HG02884 (cell line): Measurements from ENCODE around the gene ADAMTSL3.
A peak's percentile ranks its signal among the peaks of the same experiment; 100 is the strongest.

Source experiments
- ATAC-seq: cut with Tn5 transposase; IDR thresholded peaks from one replicate; pipeline ENCODE4 v1.9.1; 2021; ENCODE audit warnings: mild to moderate bottlenecking, moderate library complexity; ENCODE audit not compliant: unreplicated experiment

Gene ADAMTSL3

DNA sequence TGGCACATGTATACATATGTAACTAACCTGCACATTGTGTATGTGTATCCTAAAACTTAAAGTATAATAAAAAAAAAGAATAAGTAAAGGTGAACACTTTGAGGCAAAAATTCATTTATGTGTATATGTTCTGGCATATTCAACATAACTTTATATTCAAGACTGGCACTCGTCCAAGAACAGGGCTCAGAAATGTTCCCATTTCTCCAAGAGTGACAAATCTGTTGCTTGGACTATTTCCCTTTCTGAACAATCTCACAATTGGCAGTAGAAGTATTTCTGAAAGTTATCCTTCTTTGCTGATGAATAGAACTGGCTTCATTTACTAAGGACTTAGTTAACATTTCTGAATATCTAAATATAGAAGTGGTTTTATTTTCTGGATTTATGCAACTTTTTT, 212.8 kb downstream of the ADAMTSL3 start:
- ATAC-seq: no peak

DNA sequence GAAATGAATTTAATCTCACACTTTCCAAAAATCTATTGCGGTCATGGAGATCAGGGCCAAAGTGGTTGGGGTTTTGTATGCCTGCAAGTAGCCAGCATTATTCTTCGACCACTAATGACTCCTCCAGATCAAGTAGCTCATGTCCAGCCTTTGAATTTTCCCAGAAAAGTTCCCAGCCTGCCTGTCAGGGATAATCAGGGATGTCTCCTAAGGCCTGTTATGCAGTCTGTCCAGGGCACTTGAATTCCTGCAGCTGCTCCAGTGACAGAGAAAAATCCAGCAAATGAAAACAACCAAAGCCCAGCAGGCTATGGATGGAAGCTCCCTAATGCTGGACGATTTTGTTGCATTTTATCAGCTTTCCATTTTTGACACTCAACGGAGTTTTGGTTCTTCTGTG, 215.4 kb downstream of the ADAMTSL3 start:
- ATAC-seq: no peak

DNA sequence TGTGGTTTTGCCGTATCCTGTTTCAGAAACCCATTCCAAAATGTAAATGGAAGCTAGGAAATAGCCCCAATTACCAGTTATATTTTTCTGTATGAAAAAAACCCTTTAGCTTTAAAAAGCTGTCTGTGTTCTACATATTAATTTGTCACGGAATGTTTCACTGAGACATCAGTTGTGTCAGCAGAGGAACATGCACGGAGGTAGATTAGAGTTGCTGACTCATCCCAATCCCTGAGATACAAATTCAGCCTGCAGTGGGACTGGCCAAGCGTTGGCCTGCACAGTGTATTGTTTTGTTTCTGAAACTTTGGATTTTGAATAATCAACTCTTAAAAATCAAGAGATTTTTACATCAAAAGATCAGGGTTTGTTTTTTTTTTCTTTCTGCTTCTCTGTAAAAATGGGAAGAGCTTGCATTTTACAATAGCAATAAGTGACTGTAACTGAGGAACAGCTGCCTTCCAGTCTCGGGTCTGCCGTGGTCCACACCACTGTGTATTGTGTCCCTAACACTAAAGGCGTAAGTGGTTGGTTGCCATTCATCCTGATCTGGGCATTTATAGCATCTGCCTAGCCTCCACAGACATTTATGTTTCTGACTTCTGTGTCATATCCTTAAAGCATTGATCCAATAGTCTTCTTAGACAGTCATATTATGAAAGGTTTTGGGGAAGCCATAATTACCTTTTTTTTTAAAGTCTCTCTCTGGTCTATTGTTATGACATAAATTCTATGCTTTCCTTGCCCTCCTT, 218.1 kb downstream of the ADAMTSL3 start:
- ATAC-seq: peak; percentile 94

DNA sequence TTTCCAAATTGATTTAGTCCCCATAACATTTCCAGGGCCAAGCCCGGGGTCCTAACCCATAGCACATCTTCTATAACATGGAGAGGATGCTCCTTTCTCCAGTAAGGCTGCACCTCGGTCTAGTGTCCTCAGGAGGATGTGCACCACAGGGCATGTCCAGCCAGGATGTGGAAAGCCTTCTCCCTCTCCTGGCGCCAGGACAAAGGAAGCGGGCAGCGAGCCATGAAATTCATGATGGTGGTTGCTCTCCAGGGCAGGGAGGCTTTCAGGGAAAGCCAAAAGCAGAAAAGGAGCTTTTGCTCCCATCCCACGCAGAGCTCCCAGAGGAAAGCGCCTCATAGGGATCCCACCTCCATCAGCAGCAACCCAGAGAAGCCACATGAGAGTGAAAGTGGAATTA, 220.0 kb downstream of the ADAMTSL3 start:
- ATAC-seq: no peak

DNA sequence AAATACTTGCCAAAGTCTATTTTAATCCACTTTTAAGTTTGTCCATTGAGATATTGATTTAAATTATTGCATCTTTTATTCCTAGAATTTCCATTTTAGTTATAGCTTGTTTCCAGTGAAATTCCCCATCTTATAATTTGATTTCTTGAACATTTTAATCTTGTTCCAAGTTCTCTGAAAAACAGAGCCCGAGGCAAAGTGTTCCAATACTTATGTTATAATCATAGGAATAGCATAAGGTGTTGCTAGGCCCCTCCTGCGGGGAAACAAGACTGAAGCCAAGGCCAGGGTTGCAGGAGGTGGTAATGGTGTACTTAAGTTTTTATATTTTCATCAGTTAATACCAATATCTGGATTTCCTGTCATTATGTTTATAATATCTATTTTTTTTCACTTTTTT, 226.6 kb downstream of the ADAMTSL3 start:
- ATAC-seq: no peak

DNA sequence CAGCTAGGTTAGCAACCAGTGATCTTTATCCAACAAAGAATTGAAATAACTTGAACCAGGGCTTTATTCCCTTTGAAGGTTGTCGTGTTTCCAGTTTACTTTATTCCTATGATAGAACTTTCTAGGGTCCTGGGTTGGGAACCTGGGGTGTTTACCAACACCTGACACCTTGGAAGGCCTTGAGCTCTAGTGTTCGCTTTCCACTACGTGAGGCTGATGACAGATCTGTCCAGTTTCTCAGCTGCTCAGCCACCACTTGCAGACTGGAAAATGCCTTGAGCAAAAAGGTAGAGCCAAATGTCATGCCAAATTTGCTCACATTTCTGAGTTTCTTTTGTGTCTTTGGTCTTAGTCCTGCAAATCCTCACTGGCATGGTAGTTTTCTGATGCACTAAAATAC, 227.2 kb downstream of the ADAMTSL3 start:
- ATAC-seq: no peak

DNA sequence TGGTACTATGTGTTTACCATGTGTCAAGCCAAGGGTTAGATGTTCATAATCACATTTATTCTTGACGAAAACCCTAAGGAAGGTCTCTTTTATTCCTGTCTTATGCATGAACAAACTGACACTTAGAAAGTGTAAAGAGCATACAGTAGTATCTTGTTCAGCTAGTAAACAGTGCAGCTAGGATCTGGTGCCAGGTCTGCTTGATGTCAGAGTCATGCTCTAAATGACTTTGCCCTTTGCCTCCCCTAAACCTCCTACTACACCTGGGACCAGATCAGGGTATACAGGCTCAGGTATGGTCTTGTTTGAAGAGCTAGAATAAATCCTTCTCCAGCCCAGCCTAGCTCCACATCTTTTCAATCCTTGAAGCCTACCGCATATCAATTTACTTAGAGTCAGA, 232.4 kb downstream of the ADAMTSL3 start:
- no peak for ATAC-seq

DNA sequence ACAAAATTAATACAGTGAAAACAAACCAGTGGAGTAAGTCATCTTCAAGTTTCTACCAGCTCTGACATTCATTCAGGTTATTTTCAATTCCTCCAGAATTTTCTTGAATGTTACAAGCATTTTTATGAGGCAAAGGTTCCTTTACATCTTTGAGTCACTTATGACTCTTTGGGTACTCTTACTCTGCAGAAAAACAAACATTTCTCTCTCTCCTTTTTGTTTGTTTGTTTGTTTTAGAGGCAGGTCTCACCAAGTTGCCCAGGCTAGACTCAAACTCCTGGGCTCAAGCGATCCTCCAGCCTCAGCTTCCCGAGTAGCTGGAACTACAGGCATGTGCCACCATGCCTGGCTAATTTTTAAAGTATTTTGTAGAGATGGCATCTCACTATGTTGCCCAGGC, 233.5 kb downstream of the ADAMTSL3 start:
- ATAC-seq: no peak

DNA sequence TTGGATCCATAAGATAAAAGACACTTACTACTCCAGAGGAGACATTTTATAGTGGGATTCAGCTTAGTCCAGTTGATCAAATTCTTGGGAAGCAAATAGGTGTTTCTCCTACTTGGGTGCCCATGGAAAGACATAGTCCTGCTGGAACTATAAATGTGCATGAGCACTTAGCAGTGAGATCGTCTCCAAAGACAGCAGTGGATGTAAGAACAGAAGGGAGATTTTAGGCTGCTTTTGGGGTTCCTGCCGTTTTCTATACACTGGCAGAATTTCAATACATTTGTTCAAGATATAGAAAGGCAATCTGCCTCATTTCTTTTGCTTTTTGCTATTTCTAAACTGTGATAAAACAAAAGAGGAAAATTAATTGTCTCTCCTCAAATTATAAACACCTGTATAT, 234.0 kb downstream of the ADAMTSL3 start:
- no peak for ATAC-seq

DNA sequence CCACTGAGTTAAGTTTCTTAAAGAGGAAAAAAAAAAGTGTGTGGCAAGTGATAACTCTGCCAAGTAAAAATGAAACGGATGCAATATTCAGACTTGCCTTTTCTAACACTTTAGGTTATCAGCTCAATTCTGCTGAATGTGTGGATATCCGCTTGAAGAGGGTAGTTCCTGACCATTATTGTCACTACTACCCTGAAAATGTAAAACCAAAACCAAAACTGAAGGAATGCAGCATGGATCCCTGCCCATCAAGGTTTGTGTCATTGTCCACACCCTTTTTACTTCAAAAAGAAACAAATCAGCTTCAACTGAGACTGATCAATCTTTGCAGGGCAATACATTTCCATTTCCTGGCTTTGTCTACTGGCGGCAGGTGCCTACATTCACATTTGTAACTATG, 236.1 kb downstream of the ADAMTSL3 start:
- ATAC-seq: no peak

DNA sequence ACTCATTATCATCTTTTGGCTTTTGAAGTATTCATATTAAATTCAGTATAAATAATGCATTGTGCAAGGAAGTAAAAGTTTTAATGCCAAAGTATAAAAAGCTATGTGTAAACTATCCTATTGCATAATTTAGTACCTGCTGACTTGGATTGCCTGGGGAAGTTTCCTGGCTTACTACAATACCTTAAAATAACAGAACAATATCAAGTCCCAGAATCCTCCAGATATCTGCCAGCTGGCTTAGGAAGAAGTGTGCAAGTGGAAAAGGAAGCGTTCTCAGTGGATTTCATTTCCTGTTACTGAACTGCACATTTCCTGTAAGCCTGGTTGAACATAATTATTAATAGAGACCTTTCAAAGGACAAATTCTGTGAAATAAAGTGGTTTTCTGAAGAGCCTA, 236.7 kb downstream of the ADAMTSL3 start:
- ATAC-seq: no peak

DNA sequence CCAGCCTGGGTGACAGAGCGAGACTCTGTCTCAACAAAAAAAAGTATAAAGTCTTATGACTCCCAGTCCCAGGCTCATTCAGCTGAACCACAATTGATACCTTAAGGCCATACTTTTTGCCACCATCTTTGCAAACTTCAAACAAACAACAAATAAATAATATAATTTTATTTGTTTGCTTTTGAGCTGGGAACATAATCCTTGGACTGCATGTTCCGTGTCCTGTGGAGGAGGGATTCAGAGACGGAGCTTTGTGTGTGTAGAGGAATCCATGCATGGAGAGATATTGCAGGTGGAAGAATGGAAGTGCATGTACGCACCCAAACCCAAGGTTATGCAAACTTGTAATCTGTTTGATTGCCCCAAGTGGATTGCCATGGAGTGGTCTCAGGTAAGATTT, 238.6 kb downstream of the ADAMTSL3 start:
- ATAC-seq: no peak

DNA sequence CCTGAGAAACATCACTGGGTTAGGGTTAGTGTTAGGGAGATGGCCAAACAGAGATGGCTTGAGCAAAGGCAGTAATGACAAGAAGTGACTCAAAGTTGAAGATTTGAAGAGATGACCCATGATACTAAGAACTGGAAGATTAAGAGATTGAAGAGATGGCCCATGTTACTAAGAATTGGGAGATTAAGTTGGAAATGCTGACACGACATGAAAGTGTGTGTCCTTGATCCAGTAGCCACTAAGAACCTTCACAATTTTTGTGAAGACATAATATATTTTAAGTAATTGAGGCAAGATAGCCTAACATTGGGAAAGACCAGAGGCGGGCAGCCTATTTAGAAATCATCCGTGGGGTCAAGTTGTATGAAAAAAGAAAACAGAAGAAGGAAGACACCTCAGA, 239.4 kb downstream of the ADAMTSL3 start:
- no peak for ATAC-seq

DNA sequence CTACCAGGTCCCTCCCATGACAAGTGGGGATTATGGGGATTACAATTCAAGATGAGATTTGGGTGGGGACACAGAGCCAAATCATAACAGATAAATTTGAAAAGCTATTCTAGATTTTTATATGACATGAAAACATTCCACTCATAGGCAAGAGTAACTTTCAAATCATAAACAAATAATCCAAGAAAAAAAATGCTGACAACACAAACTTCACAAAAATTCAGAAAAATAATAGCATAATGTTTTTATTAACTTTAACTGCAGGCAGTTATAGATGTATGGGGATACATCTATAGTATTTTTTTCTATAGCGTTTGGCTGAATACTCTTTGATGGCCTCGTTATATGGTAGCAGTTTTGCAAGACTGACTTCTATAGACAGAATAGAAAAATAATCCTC, 243.1 kb downstream of the ADAMTSL3 start:
- no peak for ATAC-seq

DNA sequence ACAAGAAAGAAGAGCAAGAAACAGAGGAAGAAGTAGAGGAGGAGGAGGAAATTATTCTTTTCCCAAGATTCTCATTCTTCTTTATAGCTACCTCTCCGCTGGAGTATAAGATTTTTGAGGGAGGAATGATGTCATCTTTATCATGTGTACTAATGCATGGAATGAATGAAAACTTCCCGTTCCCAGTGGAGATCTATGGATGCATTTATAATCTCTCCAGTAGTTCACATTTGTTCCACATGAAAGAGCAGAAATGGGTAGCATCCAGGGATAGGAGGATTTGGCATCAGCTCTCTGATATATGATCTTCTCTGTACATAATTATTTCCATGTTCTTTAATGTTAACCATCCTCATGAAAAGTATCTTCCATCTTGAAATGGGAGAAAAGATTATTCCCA, 244.4 kb downstream of the ADAMTSL3 start:
- no peak for ATAC-seq

DNA sequence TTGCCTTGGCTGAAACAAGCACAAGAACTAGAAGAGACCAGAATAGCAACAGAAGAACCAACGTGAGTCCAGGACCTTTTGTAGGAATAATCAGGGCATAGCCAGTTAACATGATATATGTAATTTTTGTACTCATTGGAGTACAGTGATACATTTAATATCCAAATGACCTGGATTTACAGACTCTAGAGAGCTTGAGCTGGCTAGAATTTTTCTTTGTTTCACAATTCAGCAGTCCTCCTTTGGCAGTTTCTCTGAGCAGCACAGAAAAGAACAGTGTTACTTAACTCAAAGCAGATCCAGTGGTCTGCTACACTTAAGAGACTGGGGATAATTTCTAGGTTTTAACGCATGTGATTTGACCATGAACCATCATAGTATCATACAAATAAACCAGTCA, 245.7 kb downstream of the ADAMTSL3 start:
- no peak for ATAC-seq

DNA sequence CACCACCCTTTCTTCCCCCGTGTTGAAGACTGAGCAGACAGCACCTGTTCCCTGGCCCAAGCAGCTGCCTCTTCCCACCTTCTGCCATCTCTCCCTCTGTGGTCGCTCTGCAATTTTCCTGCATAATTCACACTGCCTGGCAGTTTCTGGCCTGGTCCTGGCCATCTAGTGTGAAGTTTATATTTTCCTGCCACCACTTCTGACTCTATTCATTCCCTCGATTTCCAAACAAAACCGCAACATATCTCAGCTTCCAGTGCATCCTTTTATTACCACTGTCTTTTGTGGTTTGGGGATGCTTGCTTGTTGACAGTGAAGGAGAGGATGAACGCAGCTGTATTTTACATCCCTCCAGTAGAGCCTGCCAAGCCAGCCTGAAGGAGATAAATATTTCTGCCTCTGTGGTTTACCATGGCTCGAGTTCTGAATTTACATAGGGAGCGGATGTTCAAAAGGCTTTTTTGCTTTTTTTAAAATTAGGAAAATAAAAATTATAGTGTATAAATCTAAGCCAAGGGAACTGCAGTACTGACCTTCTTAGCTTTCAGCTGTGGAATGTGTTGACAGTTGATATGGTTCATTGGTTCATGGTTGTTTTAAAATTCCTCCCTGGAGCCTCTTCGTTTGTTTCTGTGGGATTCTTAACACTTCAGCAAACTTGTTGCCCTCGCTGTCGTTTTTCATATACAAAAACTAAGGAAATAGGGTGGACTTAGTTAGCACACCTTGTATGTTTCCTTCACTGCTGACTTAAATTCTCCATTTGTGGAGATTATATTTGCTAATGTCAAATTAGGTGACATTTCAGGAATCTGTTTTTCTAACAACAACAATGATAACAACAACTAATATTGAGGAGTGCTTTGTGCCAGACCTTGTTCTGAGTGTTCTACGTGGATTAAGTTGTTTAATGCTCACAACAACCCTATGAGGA, 250.5 kb downstream of the ADAMTSL3 start:
- ATAC-seq: no peak

DNA sequence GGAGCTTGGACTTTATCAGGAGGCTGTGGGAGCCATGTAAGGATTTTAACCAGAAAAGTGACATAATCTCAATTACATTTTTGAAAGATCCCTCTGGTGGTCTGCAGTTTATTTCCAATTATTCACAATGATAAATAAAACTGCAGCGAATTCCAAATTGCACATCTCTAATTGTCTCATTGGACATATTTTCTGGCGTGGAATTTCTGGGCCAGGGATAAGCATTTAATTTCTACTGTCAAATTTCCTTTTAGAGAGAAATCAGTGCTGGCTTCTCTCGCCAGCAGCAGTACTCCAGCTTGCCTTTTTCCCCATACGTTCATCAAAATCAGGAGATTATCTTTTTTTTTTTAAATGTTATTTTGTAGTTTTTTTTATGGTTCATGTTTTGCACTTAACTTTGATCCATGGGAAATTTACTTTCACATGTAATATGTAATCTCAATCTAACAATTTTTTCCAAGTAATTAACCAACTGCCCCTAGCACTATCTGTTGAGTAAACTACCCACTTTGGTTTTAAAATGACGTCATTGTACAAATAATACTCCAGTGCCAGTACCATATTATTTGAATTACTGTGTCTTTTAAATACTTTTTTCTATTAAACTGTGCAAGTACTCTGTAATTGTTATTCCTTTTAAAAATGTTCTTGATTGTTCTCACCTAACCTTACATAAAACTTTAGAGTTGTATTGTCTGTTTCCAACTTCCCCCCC, 251.8 kb downstream of the ADAMTSL3 start:
- ATAC-seq: no peak

DNA sequence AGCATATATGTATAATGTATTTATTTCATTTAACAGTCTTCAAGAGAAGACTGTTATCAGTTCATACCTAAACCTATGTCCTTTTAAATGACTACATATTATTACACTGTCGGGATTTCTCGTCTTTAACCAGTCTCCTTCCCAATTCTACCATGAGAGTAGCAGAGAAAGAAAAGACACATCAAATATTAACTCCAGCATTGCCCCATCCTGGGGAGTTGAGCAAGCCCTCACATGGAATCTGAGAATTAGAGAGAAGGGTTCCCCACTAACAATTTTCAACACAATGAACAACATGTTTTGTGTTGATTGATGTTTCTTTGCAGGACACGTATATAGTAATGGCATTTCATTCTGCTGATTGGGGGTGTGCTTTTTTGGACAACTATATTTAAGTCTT, 257.4 kb downstream of the ADAMTSL3 start:
- ATAC-seq: no peak

DNA sequence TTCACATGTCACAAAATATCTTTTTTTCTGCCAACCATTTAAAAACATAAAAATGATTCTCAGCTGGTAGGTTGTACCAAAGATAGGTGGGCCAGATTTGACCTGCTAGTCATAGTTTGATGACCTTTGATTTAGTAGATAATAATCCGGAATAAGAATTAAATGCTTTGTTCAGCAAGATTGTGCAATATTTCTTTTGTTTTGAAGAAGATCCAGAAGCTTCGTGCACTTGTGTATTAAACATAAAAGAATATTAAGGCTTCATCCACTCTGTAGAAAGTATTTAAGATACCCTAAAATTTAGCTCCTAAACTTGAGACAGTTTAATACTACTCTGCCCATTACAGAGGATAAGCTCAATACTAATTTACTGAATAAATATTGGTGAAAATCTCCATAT, 258.4 kb downstream of the ADAMTSL3 start:
- no peak for ATAC-seq

DNA sequence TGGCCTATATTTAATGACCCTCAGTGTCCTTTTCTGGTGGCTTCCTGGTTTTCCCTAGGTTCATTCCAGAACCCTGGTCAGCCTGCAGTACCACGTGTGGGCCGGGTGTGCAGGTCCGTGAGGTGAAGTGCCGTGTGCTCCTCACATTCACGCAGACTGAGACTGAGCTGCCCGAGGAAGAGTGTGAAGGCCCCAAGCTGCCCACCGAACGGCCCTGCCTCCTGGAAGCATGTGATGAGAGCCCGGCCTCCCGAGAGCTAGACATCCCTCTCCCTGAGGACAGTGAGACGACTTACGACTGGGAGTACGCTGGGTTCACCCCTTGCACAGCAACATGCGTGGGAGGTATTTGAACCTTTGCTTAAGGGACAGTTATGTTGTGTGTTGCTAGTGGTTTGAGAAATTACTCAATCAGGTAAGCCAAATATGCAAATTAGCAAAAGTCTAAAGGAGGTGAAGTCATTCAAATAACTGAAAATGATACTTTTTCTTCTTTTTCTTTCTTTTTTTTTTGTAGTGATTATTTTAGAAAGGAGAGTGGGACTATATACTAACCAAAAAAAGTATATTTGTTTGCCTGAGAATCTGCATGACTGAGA, 259.2 kb downstream of the ADAMTSL3 start:
- ATAC-seq: no peak
